B cell (primary cell): Measurements from ENCODE around the gene FBN1. TPM values are rescaled to one million over a fixed set of nuclear protein-coding genes. Genes with fewer than 3 reads are reported as not detected.

Source experiments
- ATAC-seq: fragments of 200-7000 bp; cut with Tn5 transposase; one replicate; pipeline ENCODE4 v1.10.0; 2021; ENCODE audit warnings: low read depth, mild to moderate bottlenecking, moderate number of reproducible peaks, moderate library complexity
- CTCF ChIA-PET: fragments of 350-600 bp; sonication (Branson Sonifier 250); formaldehyde crosslinking; loops from one replicate; lab custom pipeline; 2021; ENCODE audit warnings: antibody characterized with exemption, inconsistent platforms; lab: Charles Lee
- POLR2A ChIA-PET: fragments of 350-600 bp; sonication (Branson Sonifier 250); formaldehyde crosslinking; loops from one replicate; lab custom pipeline; 2021; ENCODE audit warnings: antibody characterized with exemption; lab: Charles Lee
- DNase-seq: peaks from one replicate; pipeline ENCODE4 v3.0.0; 2013
- H2AFZ ChIP-seq: 2 replicates; pipeline ENCODE4 v1.6.1; 2012; ENCODE audit warnings: mild to moderate bottlenecking, low read depth, low read length; ENCODE audit not compliant: insufficient read depth, poor library complexity, severe bottlenecking
- H3K27ac ChIP-seq, 2 donors: 1 replicate in 1 of 2; 2 replicates in 1 of 2; pipeline ENCODE4 v1.5.1; 2012 to 2013; ENCODE audit warnings: low read length in 2 of 2, mild to moderate bottlenecking in 2 of 2, moderate library complexity in 1 of 2
- H3K27me3 ChIP-seq, 4 experiments: fragments of 200-600 bp in 1 of 4; sonication (generic) in 1 of 4; replicated peaks in 1 of 4; 1 replicate in 2 of 4; 2 replicates in 2 of 4; pipeline versions ENCODE4 v1.6.1 to v1.7.0; 2013 to 2016; ENCODE audit warnings: low read length in 3 of 4, mild to moderate bottlenecking in 2 of 4, mixed read lengths in 1 of 4, moderate library complexity in 1 of 4; ENCODE audit not compliant: insufficient read depth in 4 of 4, control insufficient read depth in 3 of 4; ENCODE audit errors: control extremely low read depth in 1 of 4
- H3K36me3 ChIP-seq, 2 experiments: replicated peaks in 1 of 2; 1 replicate in 1 of 2; 2 replicates in 1 of 2; pipeline versions ENCODE4 v1.6.1 to v1.7.1; 2013; ENCODE audit warnings: low read length in 1 of 2; ENCODE audit not compliant: insufficient read depth in 2 of 2, control insufficient read depth in 1 of 2; ENCODE audit errors: control extremely low read depth in 1 of 2, extremely low read depth in 1 of 2
- H3K4me1 ChIP-seq, 2 donors: fragments of 200-600 bp in 1 of 2; sonication (generic) in 1 of 2; 1 replicate in 1 of 2; 2 replicates in 1 of 2; pipeline versions ENCODE4 v1.5.1 to v1.6.1; 2013 to 2017; ENCODE audit warnings: low read length in 2 of 2; ENCODE audit not compliant: control insufficient read depth in 2 of 2, insufficient read depth in 2 of 2
- H3K4me2 ChIP-seq: replicated peaks from 2 replicates; pipeline ENCODE3; 2012; ENCODE audit warnings: mild to moderate bottlenecking, low read depth, low read length; ENCODE audit not compliant: poor library complexity, severe bottlenecking
- H3K4me3 ChIP-seq, 5 experiments: fragments of 200-600 bp in 1 of 5; sonication (generic) in 1 of 5; 1 replicate in 3 of 5; 2 replicates in 2 of 5; pipeline versions ENCODE4 v1.5.1 to v1.7.0; 2011 to 2016; ENCODE audit warnings: low read length in 4 of 5, mild to moderate bottlenecking in 4 of 5, low read depth in 2 of 5, control low read depth in 1 of 5, moderate library complexity in 1 of 5; ENCODE audit not compliant: insufficient read depth in 1 of 5; ENCODE audit errors: control extremely low read depth in 1 of 5, extremely low read depth in 1 of 5
- H3K79me2 ChIP-seq: fragments of 200-600 bp; sonication (generic); one replicate; pipeline ENCODE4 v1.6.0; 2016; ENCODE audit warnings: low read length; ENCODE audit not compliant: control insufficient read depth, insufficient read depth
- H3K9ac ChIP-seq: fragments of 200-600 bp; sonication (generic); 2 replicates; pipeline ENCODE4 v1.6.1; 2017; ENCODE audit warnings: mild to moderate bottlenecking, low read length, moderate library complexity
- H3K9me3 ChIP-seq, 3 donors: one replicate each; pipeline versions ENCODE4 v1.6.1 to v1.7.1; 2013; ENCODE audit warnings: low read length in 2 of 3; ENCODE audit not compliant: control insufficient read depth in 2 of 3, insufficient read depth in 1 of 3; ENCODE audit errors: control extremely low read depth in 1 of 3
- H4K20me1 ChIP-seq: 2 replicates; pipeline ENCODE4 v1.6.0; 2012; ENCODE audit warnings: mild to moderate bottlenecking, low read length; ENCODE audit not compliant: insufficient read depth, control insufficient read depth, poor library complexity, severe bottlenecking
- H3K27ac Mint-ChIP-seq: one replicate; pipeline ENCODE4 v1.8.0; 2021; ENCODE audit warnings: mixed read lengths
- H3K27me3 Mint-ChIP-seq: one replicate; pipeline ENCODE4 v1.8.0; 2021; ENCODE audit warnings: mixed read lengths
- H3K4me1 Mint-ChIP-seq: one replicate; pipeline ENCODE4 v1.8.0; 2021; ENCODE audit warnings: mixed read lengths
- H3K4me3 Mint-ChIP-seq: one replicate; pipeline ENCODE4 v1.8.0; 2021; ENCODE audit warnings: mixed read lengths
- H3K9me3 Mint-ChIP-seq: one replicate; pipeline ENCODE4 v1.8.0; 2022; ENCODE audit warnings: mixed read lengths; ENCODE audit not compliant: insufficient read depth
- EZH2 ChIP-seq: IDR thresholded peaks from 2 replicates; pipeline ENCODE4 v1.6.1; 2012; ENCODE audit warnings: borderline replicate concordance, low read depth, mild to moderate bottlenecking, moderate library complexity, low read length; ENCODE audit not compliant: insufficient read depth, poor library complexity, severe bottlenecking
- WGBS: methylation state at CpG from one replicate; pipeline ENCODE4 v1.1.5; 2013; ENCODE audit warnings: missing lambda C conversion rate; ENCODE audit not compliant: insufficient coverage; 5-methylcytosine and 5-hydroxymethylcytosine counted together
- intact Hi-C: fragments of 100-400 bp; cut with micrococcal nuclease; formaldehyde crosslinking; loops from one replicate; pipeline ENCODE4 v1.10.0; 2022
- polyA plus RNA-seq: library from polyadenylated mRNA; depleted of rRNA; stranded (reverse); fragments of >200 nt; gene quantifications from 2 replicates; pipeline ENCODE4 v1.2.3, GENCODE V29; 2012
- total RNA-seq, 2 donors: library from RNA; stranded (reverse); fragments of 120-200 nt in 1 of 2; gene quantifications; 1 replicate in 1 of 2; 2 replicates in 1 of 2; pipeline versions ENCODE4 v1.2.3 to v1.2.4, GENCODE V29; 2013 to 2022
- TF ChIP-seq, protein P1 (sequence below): fragments of 200-600 bp; IDR thresholded peaks from one replicate; pipeline ENCODE4 v1.8.0; 2022; ENCODE audit warnings: antibody characterized with exemption, mild to moderate bottlenecking

FBN1 gene
- total and polyA plus RNA-seq, 2 donors (not counting 1 experiment from before 2014, with no cell fraction given): 0.15 to 0.25 TPM

GRCh38 chr15:48632651-48633050 lies 12.9 kb downstream of the FBN1 start:
- Histone ChIP-seq H3K4me2 (no peak overlapping the region), H3K36me3 (no peaks in the 10 kb centered on the region), H3K79me2 (no peaks in the 10 kb centered on the region), H3K9ac (no peak overlapping the region), H3K4me1 (no peaks in the 10 kb centered on the region), H3K4me3 (no peak overlapping the region), H3K27ac (no peak overlapping the region), H2AFZ (no peak overlapping the region), H4K20me1 (no peaks in the 10 kb centered on the region), H3K9me3 (no peaks in the 10 kb centered on the region), H3K27me3 (no peaks in the 10 kb centered on the region)
- ChIA-PET POLR2A (no interaction called here), CTCF (no interaction called here)
- ATAC-seq: no peak
- Mint-ChIP-seq H3K27ac (no peak overlapping the region), H3K9me3 (no peaks in the 10 kb centered on the region), H3K27me3 (no peaks in the 10 kb centered on the region), H3K4me3 (no peak overlapping the region), H3K4me1 (no peaks in the 10 kb centered on the region)
- WGBS: no CpG with 5 or more reads among the region's 1 CpG
- TF ChIP-seq, protein P1, sequence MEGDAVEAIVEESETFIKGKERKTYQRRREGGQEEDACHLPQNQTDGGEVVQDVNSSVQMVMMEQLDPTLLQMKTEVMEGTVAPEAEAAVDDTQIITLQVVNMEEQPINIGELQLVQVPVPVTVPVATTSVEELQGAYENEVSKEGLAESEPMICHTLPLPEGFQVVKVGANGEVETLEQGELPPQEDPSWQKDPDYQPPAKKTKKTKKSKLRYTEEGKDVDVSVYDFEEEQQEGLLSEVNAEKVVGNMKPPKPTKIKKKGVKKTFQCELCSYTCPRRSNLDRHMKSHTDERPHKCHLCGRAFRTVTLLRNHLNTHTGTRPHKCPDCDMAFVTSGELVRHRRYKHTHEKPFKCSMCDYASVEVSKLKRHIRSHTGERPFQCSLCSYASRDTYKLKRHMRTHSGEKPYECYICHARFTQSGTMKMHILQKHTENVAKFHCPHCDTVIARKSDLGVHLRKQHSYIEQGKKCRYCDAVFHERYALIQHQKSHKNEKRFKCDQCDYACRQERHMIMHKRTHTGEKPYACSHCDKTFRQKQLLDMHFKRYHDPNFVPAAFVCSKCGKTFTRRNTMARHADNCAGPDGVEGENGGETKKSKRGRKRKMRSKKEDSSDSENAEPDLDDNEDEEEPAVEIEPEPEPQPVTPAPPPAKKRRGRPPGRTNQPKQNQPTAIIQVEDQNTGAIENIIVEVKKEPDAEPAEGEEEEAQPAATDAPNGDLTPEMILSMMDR: no peak
- intact Hi-C loops: no loop called here
- no peak for DNase-seq

DNA sequence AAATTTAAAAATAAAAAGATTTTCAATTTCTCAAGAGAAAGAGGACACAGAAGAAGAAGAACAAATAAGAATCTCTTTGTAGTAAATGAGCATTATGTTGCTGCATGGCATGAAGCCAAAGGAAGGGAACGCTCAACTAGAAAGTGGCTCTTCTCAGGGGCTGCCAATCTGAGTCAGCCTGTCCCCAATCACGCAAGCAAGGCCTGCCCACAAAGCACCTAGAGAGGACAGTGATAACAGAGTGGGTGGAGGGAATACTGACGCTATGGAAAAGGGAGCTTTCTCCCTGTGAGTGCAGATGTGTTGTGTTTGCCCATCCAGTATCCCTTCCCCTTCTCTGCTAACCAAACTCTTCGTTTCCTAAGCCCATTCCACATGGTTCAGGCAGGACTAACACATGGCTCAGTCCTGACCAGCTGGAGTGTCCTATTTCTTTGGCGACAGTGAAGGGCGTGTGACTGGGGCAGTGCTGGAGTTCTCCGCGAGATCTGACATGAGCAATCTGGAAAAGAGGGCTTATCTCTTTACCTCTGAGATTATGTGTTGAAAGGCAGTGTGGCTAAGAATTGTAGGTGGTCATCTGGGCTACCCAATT lies 14.2 kb downstream of the FBN1 start:
- no peak overlapping the region for H3K27ac ChIP-seq
- H3K36me3 ChIP-seq: no peaks in the 10 kb centered on the region
- DNase-seq (no peak), ATAC-seq (no peak)
- no peak for TF ChIP-seq EZH2
- TF ChIP-seq, protein P1: no peak
- ChIA-PET CTCF (no interaction called here), POLR2A (no interaction called here)
- Mint-ChIP-seq H3K4me3 (no peak overlapping the region), H3K27ac (no peak overlapping the region), H3K9me3 (no peaks in the 10 kb centered on the region), H3K27me3 (no peaks in the 10 kb centered on the region), H3K4me1 (no peaks in the 10 kb centered on the region)
- no peaks in the 10 kb centered on the region for H3K79me2 ChIP-seq
- no peak overlapping the region for H3K9ac ChIP-seq
- no peak overlapping the region for H2AFZ ChIP-seq
- no peaks in the 10 kb centered on the region for H3K27me3 ChIP-seq
- H3K4me2 ChIP-seq: no peak overlapping the region
- no peak overlapping the region for H3K4me3 ChIP-seq
- no peaks in the 10 kb centered on the region for H4K20me1 ChIP-seq
- no peaks in the 10 kb centered on the region for H3K9me3 ChIP-seq
- intact Hi-C loops: no loop called here
- H3K4me1 ChIP-seq: no peaks in the 10 kb centered on the region
- 87% methylated on average over 3 of the region's 8 CpGs for WGBS
